Astrocyte (in vitro differentiated cells and primary cell): ENCODE results near the gene GDPD2. TPM values are rescaled to one million over a fixed set of nuclear protein-coding genes. Genes with fewer than 3 reads are reported as not detected.

Source experiments
- DNase-seq: peaks from one replicate; pipeline ENCODE4 v3.0.0-alpha.2; 2010; ENCODE audit warnings: low read depth
- FAIRE-seq: peaks from 2 replicates; lab custom pipeline; 2011; peaks lifted over from hg19 to GRCh38; lab: Jason Lieb, UNC
- H2AFZ ChIP-seq: 2 replicates; pipeline ENCODE4 v1.6.0; 2012; ENCODE audit warnings: low read depth, low read length, inconsistent platforms
- H3K27ac ChIP-seq: 2 replicates; pipeline ENCODE4 v1.5.1; 2011; ENCODE audit warnings: low read depth, low read length, inconsistent platforms
- H3K27me3 ChIP-seq: 2 replicates; pipeline ENCODE4 v1.6.0; 2011; ENCODE audit warnings: low read length, inconsistent platforms; ENCODE audit not compliant: insufficient read depth
- H3K36me3 ChIP-seq: 2 replicates; pipeline ENCODE4 v1.5.1; 2011; ENCODE audit warnings: low read length, inconsistent platforms; ENCODE audit not compliant: insufficient read depth
- H3K4me1 ChIP-seq: 2 replicates; pipeline ENCODE4 v1.5.1; 2011; ENCODE audit warnings: low read length, inconsistent platforms; ENCODE audit not compliant: insufficient read depth
- H3K4me2 ChIP-seq: 2 replicates; pipeline ENCODE4 v1.6.0; 2012; ENCODE audit warnings: low read length, inconsistent platforms
- H3K4me3 ChIP-seq: 2 replicates; pipeline ENCODE4 v1.5.1; 2011; ENCODE audit warnings: low read depth, mild to moderate bottlenecking, low read length, inconsistent platforms; ENCODE audit not compliant: insufficient read depth
- H3K79me2 ChIP-seq: 2 replicates; pipeline ENCODE4 v1.6.0; 2012; ENCODE audit warnings: mild to moderate bottlenecking, low read length, inconsistent platforms; ENCODE audit not compliant: insufficient read depth
- H3K9ac ChIP-seq: 2 replicates; pipeline ENCODE4 v1.6.0; 2012; ENCODE audit warnings: mild to moderate bottlenecking, low read length, inconsistent platforms
- H3K9me3 ChIP-seq: 2 replicates; pipeline ENCODE4 v1.5.1; 2012; ENCODE audit warnings: low read depth, mild to moderate bottlenecking, low read length, inconsistent platforms; ENCODE audit not compliant: insufficient read depth
- H4K20me1 ChIP-seq: 2 replicates; pipeline ENCODE4 v1.6.0; 2012; ENCODE audit warnings: low read length, inconsistent platforms; ENCODE audit not compliant: insufficient read depth
- H3K27ac Mint-ChIP-seq: one replicate; pipeline ENCODE4 v1.8.0; 2021; ENCODE audit warnings: mild to moderate bottlenecking, mixed read lengths; ENCODE audit not compliant: unreplicated experiment
- H3K27me3 Mint-ChIP-seq: one replicate; pipeline ENCODE4 v1.8.0; 2021; ENCODE audit warnings: low read depth, mixed read lengths; ENCODE audit not compliant: unreplicated experiment
- H3K36me3 Mint-ChIP-seq: one replicate; pipeline ENCODE4 v1.8.0; 2021; ENCODE audit warnings: low read depth, mixed read lengths; ENCODE audit not compliant: unreplicated experiment
- H3K4me1 Mint-ChIP-seq: one replicate; pipeline ENCODE4 v1.8.0; 2021; ENCODE audit warnings: low read depth, mixed read lengths; ENCODE audit not compliant: unreplicated experiment
- H3K4me3 Mint-ChIP-seq: one replicate; pipeline ENCODE4 v1.8.0; 2021; ENCODE audit warnings: mild to moderate bottlenecking, moderate library complexity, mixed read lengths; ENCODE audit not compliant: unreplicated experiment
- H3K9me3 Mint-ChIP-seq: one replicate; pipeline ENCODE4 v1.8.0; 2021; ENCODE audit warnings: mild to moderate bottlenecking, mixed read lengths; ENCODE audit not compliant: unreplicated experiment
- EZH2 ChIP-seq: IDR thresholded peaks from 2 replicates; pipeline ENCODE4 v1.6.1; 2012; ENCODE audit warnings: mild to moderate bottlenecking, low read length, inconsistent platforms; ENCODE audit not compliant: insufficient read depth
- total RNA-seq: library from RNA; stranded (reverse); gene quantifications from 2 replicates; pipeline ENCODE4 v1.2.1, GENCODE V29; 2021
- TF ChIP-seq, protein P1 (sequence below): IDR thresholded peaks from 2 replicates; pipeline ENCODE4 v1.5.1; 2011; ENCODE audit warnings: low read depth, mild to moderate bottlenecking, inconsistent platforms, low read length, moderate library complexity; ENCODE audit not compliant: insufficient read depth

The GDPD2 gene
- total RNA-seq, 1 donor from 2014 or later, result not detected

DNA sequence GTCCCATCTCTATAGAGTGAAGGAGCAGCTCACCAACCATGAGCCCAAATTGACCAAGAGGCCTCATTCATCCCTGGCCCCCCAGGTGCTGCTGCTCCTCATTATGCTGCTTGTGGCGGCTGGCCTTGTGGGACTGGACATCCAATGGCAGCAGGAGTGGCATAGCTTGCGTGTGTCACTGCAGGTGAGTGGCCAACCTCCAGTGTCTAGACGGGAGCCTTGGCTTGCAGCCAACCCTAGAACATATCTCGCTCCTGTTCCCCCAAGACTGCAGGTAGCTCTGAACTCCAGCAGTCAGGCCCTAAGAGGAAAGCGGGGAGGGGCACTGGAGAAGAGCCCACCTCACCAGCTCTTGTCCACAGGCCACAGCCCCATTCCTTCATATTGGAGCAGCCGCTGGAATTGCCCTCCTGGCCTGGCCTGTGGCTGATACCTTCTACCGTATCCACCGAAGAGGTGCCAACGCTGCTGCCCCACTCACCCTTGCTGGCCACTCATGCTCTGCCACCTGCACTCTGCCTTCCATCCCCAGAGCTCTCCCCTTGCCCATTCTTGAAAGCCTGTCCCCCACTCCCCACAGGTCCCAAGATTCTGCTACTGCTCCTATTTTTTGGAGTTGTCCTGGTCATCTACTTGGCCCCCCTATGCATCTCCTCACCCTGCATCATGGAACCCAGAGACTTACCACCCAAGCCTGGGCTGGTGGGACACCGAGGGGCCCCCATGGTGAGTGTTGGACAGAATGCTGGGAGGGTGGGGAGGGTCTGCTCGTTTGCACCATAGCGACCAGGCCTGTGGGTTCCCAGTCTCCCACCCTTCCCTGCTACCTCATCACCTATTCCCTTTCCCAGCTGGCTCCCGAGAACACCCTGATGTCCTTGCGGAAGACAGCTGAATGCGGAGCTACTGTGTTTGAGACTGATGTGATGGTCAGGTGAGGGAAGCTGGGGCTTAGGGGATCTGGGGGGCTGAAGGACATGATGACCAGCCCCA, 3.5 kb downstream of the GDPD2 start:
- Histone ChIP-seq H2AFZ (no peak overlapping the region), H3K4me1 (no peaks in the 10 kb centered on the region), H3K9ac (no peak overlapping the region), H3K79me2 (no peaks in the 10 kb centered on the region), H3K27me3 (no peaks in the 10 kb centered on the region), H3K27ac (no peak overlapping the region), H3K36me3 (no peaks in the 10 kb centered on the region), H4K20me1 (no peaks in the 10 kb centered on the region), H3K4me2 (no peak overlapping the region), H3K9me3 (no peaks in the 10 kb centered on the region), H3K4me3 (no peak overlapping the region)
- DNase-seq (no peak), FAIRE-seq (no peak)
- H3K27ac Mint-ChIP-seq, result no peak overlapping the region
- peaks cover 7% of the 10 kb centered on the region for H3K27me3 Mint-ChIP-seq
- H3K4me3 Mint-ChIP-seq, result no peak overlapping the region
- TF ChIP-seq, protein P1, sequence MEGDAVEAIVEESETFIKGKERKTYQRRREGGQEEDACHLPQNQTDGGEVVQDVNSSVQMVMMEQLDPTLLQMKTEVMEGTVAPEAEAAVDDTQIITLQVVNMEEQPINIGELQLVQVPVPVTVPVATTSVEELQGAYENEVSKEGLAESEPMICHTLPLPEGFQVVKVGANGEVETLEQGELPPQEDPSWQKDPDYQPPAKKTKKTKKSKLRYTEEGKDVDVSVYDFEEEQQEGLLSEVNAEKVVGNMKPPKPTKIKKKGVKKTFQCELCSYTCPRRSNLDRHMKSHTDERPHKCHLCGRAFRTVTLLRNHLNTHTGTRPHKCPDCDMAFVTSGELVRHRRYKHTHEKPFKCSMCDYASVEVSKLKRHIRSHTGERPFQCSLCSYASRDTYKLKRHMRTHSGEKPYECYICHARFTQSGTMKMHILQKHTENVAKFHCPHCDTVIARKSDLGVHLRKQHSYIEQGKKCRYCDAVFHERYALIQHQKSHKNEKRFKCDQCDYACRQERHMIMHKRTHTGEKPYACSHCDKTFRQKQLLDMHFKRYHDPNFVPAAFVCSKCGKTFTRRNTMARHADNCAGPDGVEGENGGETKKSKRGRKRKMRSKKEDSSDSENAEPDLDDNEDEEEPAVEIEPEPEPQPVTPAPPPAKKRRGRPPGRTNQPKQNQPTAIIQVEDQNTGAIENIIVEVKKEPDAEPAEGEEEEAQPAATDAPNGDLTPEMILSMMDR, result no peak
- no peak for TF ChIP-seq EZH2
- peaks cover 1% of the 10 kb centered on the region for H3K4me1 Mint-ChIP-seq
- H3K36me3 Mint-ChIP-seq, result no peaks in the 10 kb centered on the region
- H3K9me3 Mint-ChIP-seq, result no peaks in the 10 kb centered on the region

DNA sequence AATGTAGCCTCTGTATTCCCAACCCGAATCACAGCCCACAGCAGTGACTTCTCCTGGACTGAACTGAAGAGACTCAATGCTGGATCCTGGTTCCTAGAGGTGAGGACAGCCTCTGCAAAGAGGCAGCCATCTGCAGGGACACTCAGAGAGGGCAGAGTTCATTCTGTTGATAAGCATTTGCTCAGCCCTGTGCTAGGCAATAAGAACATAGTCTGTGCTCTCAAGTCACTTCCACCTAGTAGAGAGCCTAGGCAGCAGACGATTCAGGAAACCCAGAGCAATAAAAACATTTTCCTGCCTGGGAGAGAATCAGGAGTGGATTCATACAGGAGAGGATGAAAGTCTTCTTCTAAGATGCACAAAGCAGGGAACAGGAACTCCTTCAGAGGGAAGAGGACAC, 4.3 kb downstream of the GDPD2 start:
- Histone ChIP-seq H2AFZ (no peak overlapping the region), H3K79me2 (no peaks in the 10 kb centered on the region), H3K4me1 (no peaks in the 10 kb centered on the region), H3K36me3 (no peaks in the 10 kb centered on the region), H3K27ac (no peak overlapping the region), H3K27me3 (no peaks in the 10 kb centered on the region), H3K4me2 (no peak overlapping the region), H3K4me3 (no peak overlapping the region), H3K9ac (no peak overlapping the region), H4K20me1 (no peaks in the 10 kb centered on the region), H3K9me3 (no peaks in the 10 kb centered on the region)
- Mint-ChIP-seq H3K4me3 (no peak overlapping the region), H3K36me3 (no peaks in the 10 kb centered on the region), H3K27ac (no peak overlapping the region), H3K27me3 (peaks cover 7% of the 10 kb centered on the region), H3K4me1 (peaks cover 1% of the 10 kb centered on the region), H3K9me3 (no peaks in the 10 kb centered on the region)
- no peak for FAIRE-seq
- TF ChIP-seq, protein P1, result no peak
- no peak for TF ChIP-seq EZH2
- DNase-seq, result no peak

DNA sequence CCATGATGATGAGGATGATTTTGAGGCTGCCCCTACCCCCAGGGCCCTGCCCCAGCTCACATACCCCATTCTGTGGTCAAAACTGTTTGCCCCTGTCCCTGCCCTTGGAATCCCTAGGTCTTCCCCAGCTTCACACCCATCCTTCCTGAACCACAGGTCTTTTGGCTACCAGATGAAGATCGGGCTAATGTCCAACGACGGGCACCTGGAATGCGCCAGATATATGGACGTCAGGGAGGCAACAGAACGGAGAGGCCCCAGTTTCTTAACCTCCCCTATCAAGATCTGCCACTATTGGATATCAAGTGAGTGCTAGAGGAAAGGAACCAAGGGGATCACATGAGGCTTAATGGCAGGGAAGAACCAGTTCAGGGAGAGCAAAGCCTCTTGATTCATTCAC, 6.6 kb downstream of the GDPD2 start:
- Mint-ChIP-seq H3K4me1 (no peaks in the 10 kb centered on the region), H3K27me3 (peaks cover 4% of the 10 kb centered on the region), H3K4me3 (no peak overlapping the region), H3K9me3 (no peaks in the 10 kb centered on the region), H3K27ac (no peak overlapping the region), H3K36me3 (no peaks in the 10 kb centered on the region)
- no peaks in the 10 kb centered on the region for H3K79me2 ChIP-seq
- no peak overlapping the region for H3K27ac ChIP-seq
- DNase-seq, result no peak
- no peak for FAIRE-seq
- no peaks in the 10 kb centered on the region for H3K27me3 ChIP-seq
- no peak overlapping the region for H3K9ac ChIP-seq
- H4K20me1 ChIP-seq, result no peaks in the 10 kb centered on the region
- H2AFZ ChIP-seq, result no peak overlapping the region
- H3K9me3 ChIP-seq, result no peaks in the 10 kb centered on the region
- TF ChIP-seq, protein P1, result no peak
- TF ChIP-seq EZH2, result no peak
- no peaks in the 10 kb centered on the region for H3K36me3 ChIP-seq
- H3K4me2 ChIP-seq, result no peak overlapping the region
- peaks cover 2% of the 10 kb centered on the region for H3K4me1 ChIP-seq
- no peak overlapping the region for H3K4me3 ChIP-seq
